Right atrium auricular region (tissue), 2 donors: ENCODE results near the gene GKN1. TPM values are rescaled to one million over a fixed set of nuclear protein-coding genes. Genes with fewer than 3 reads are reported as not detected.

Experiments used
- DNase-seq: peaks from one replicate; pipeline ENCODE4 v3.0.0-alpha.2; 2019; ENCODE audit warnings: low spot score
- H3K27ac ChIP-seq, 2 donors: fragments of 200-600 bp; sonication (generic); 1 replicate in 1 of 2; 2 replicates in 1 of 2; pipeline ENCODE4 v1.5.1; 2016 to 2019
- H3K27me3 ChIP-seq, 2 donors: fragments of 200-600 bp; sonication (generic); one replicate each; pipeline versions ENCODE4 v1.5.1 to v1.6.0; 2017 to 2019
- H3K36me3 ChIP-seq: fragments of 200-600 bp; sonication (generic); one replicate; pipeline ENCODE4 v1.5.1; 2016
- H3K4me1 ChIP-seq, 2 donors: fragments of 200-600 bp; sonication (generic); one replicate each; pipeline versions ENCODE4 v1.5.1 to v1.6.0; 2017 to 2019
- H3K4me3 ChIP-seq, 2 donors: fragments of 200-600 bp; sonication (generic); 1 replicate in 1 of 2; 2 replicates in 1 of 2; pipeline ENCODE4 v1.5.1; 2017 to 2019; ENCODE audit warnings: mild to moderate bottlenecking in 1 of 2, moderate library complexity in 1 of 2
- H3K9me3 ChIP-seq, 2 donors: fragments of 200-600 bp; sonication (generic); one replicate each; pipeline ENCODE4 v1.5.1; 2019
- total RNA-seq, 2 donors: library from RNA; depleted of rRNA; stranded (reverse); fragments of >200 nt; gene quantifications; one replicate each; pipeline ENCODE4 v1.1.0, GENCODE V29; 2016
- TF ChIP-seq, protein P1 (sequence below), 2 donors: fragments of 200-600 bp; sonication (generic); IDR thresholded peaks; one replicate each; pipeline ENCODE4 v1.5.1; 2019; ENCODE audit warnings: antibody characterized with exemption in 2 of 2

GKN1 gene
- total RNA-seq, 2 donors from 2014 or later, result not detected

DNA sequence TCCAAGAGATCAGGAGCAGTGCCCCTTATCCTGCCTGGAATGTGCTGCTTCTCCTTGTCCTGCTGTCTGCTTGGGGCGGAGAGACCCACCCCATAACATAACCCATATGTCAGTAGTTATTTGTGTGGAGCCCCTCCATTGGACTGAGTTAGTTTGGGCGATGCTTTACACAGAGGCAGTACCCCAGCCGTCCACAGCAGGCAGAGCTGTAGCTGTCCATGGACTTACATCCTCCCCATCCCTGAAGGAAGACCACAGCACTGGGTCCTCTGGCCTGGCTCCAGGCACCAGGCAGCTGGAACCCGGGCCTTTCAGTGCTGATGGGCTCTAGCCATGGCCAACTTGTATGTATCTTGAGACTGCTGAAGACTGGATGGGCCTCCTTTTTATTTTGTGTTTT is 42.0 kb upstream of the GKN1 start:
- Histone ChIP-seq H3K9me3 (no peaks in the 10 kb centered on the region), H3K4me3 (no peak overlapping the region), H3K27me3 (no peaks in the 10 kb centered on the region), H3K27ac (no peak overlapping the region), H3K4me1 (no peaks in the 10 kb centered on the region), H3K36me3 (no peaks in the 10 kb centered on the region)
- DNase-seq, result no peak
- TF ChIP-seq, protein P1, sequence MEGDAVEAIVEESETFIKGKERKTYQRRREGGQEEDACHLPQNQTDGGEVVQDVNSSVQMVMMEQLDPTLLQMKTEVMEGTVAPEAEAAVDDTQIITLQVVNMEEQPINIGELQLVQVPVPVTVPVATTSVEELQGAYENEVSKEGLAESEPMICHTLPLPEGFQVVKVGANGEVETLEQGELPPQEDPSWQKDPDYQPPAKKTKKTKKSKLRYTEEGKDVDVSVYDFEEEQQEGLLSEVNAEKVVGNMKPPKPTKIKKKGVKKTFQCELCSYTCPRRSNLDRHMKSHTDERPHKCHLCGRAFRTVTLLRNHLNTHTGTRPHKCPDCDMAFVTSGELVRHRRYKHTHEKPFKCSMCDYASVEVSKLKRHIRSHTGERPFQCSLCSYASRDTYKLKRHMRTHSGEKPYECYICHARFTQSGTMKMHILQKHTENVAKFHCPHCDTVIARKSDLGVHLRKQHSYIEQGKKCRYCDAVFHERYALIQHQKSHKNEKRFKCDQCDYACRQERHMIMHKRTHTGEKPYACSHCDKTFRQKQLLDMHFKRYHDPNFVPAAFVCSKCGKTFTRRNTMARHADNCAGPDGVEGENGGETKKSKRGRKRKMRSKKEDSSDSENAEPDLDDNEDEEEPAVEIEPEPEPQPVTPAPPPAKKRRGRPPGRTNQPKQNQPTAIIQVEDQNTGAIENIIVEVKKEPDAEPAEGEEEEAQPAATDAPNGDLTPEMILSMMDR (IDR thresholded peaks at IDR 0.05), result no peak

- Histone ChIP-seq H3K9me3 (no peaks in the 10 kb centered on the region), H3K4me3 (no peak overlapping the region), H3K27ac (no peak overlapping the region), H3K36me3 (no peaks in the 10 kb centered on the region), H3K4me1 (no peaks in the 10 kb centered on the region), H3K27me3 (no peaks in the 10 kb centered on the region)
- no peak for DNase-seq
- TF ChIP-seq, protein P1 (IDR thresholded peaks at IDR 0.05), result no peak
Measured at GRCh38 chr2:68934021-68934420, 40.4 kb upstream of the GKN1 start.

DNA sequence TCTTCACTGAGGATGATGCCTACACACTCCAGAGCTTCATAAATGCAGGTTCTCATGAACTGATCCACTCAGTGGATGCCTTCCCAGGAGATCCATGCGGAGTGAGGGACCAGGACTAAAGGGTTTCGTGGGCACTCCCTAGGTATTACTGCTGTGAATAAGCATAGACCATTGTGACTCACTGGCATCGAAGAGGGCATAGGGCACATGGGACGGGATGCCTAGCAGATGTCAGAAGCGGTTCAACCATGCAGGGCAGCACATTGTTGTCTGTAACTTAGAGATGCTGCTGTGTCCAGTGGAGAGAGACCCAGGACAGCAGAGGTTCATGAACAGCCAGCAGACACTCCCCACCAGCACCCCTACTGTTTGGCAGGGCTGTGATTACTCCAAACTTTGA is 39.0 kb upstream of the GKN1 start:
- Histone ChIP-seq H3K9me3 (peaks cover 0 to 4% of the 10 kb centered on the region in 2 donors), H3K36me3 (no peaks in the 10 kb centered on the region), H3K27me3 (no peaks in the 10 kb centered on the region), H3K4me3 (no peak overlapping the region), H3K27ac (no peak overlapping the region), H3K4me1 (no peaks in the 10 kb centered on the region)
- TF ChIP-seq, protein P1 (IDR thresholded peaks at IDR 0.05), result no peak
- no peak for DNase-seq

DNA sequence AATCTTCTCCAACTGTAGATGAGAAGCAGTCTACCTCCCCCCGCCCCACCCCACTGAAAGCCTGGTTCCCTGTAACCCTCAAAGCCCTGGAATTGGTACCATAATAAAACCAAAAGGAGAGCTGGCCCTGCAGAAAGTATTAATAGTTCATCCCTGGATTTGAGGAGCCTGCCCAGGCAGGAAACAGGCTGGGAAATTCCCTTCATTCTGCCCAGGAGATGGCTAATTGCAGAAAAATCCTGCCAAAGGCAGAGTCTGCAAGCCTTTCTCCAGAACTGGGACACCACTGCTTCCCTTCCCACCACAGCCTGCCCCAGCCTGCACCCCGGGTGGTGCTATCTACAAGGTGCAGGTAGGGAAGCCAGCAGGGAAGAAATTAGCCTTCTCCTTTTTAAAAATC is 38.0 kb upstream of the GKN1 start:
- Histone ChIP-seq H3K27me3 (no peaks in the 10 kb centered on the region), H3K9me3 (peaks cover 0 to 4% of the 10 kb centered on the region in 2 donors), H3K4me3 (no peak overlapping the region), H3K27ac (no peak overlapping the region), H3K4me1 (no peaks in the 10 kb centered on the region), H3K36me3 (no peaks in the 10 kb centered on the region)
- no peak for DNase-seq
- TF ChIP-seq, protein P1 (IDR thresholded peaks at IDR 0.05), result no peak

GRCh38 chr2:68936889-68937288 is 37.5 kb upstream of the GKN1 start:
- Histone ChIP-seq H3K4me3 (no peak overlapping the region), H3K27ac (no peak overlapping the region), H3K36me3 (no peaks in the 10 kb centered on the region), H3K9me3 (peaks cover 0 to 4% of the 10 kb centered on the region in 2 donors), H3K4me1 (no peaks in the 10 kb centered on the region), H3K27me3 (no peaks in the 10 kb centered on the region)
- no peak for DNase-seq
- TF ChIP-seq, protein P1 (IDR thresholded peaks at IDR 0.05), result no peak

- Histone ChIP-seq H3K4me1 (no peaks in the 10 kb centered on the region), H3K9me3 (peaks cover 0 to 4% of the 10 kb centered on the region in 2 donors), H3K27ac (no peak overlapping the region), H3K36me3 (no peaks in the 10 kb centered on the region), H3K27me3 (no peaks in the 10 kb centered on the region), H3K4me3 (no peak overlapping the region)
- DNase-seq, result no peak
- TF ChIP-seq, protein P1 (IDR thresholded peaks at IDR 0.05), result no peak
Measured at GRCh38 chr2:68937346-68938055, 36.9 kb upstream of the GKN1 start.
